Retinal pigment epithelial cell (primary cell): ENCODE results near the gene ENPP7.

Source experiments
- DNase-seq: peaks from one replicate; pipeline ENCODE4 v3.0.0-alpha.2; 2010; ENCODE audit warnings: low read depth
- H3K4me3 ChIP-seq: 2 replicates; pipeline ENCODE4 v1.5.1; 2011; ENCODE audit warnings: mild to moderate bottlenecking, low read length, control low read depth, moderate library complexity
- CTCF ChIP-seq: conservative IDR thresholded peaks from 2 replicates; pipeline ENCODE4 v1.5.1; 2011; ENCODE audit warnings: low read depth, low read length, control low read depth, inconsistent platforms

ENPP7 gene

GRCh38 chr17:79785017-79785899, 54.5 kb downstream of the ENPP7 start:
- no peak overlapping the region for H3K4me3 ChIP-seq
- TF ChIP-seq CTCF, result no peak
- no peak for DNase-seq

- no peak for DNase-seq
- TF ChIP-seq CTCF, result no peak
- H3K4me3 ChIP-seq, result no peak overlapping the region
Observed at GRCh38 chr17:79785900-79786810, 55.4 kb downstream of the ENPP7 start.

- H3K4me3 ChIP-seq, result no peak overlapping the region
- no peak for DNase-seq
- no peak for TF ChIP-seq CTCF
Observed at GRCh38 chr17:79786930-79787643, 56.3 kb downstream of the ENPP7 start.

- DNase-seq, result no peak
- no peak for TF ChIP-seq CTCF
- no peak overlapping the region for H3K4me3 ChIP-seq
Observed at GRCh38 chr17:79788455-79788854, 57.7 kb downstream of the ENPP7 start.

GRCh38 chr17:79788989-79789942, 58.5 kb downstream of the ENPP7 start:
- no peak overlapping the region for H3K4me3 ChIP-seq
- no peak for DNase-seq
- TF ChIP-seq CTCF, result no peak
